IMR-90 (cell line): Measurements from ENCODE around the gene TAS2R8. TPM values are rescaled to one million over a fixed set of nuclear protein-coding genes. Genes with fewer than 3 reads are reported as not detected.

Experiments used
- ATAC-seq: fragments of 200-7000 bp; cut with Tn5 transposase; 2 replicates; pipeline ENCODE4 v1.9.1; 2020; ENCODE audit warnings: low read depth, mild to moderate bottlenecking, moderate library complexity
- BruUV-seq: library from RNA; stranded (reverse); fragments of 400-500 nt; replicated peaks from 2 replicates; lab custom pipeline; 2021; lab: Mats Ljungman, UMichigan
- CTCF ChIA-PET: fragments of 300-600 bp; formaldehyde crosslinking; extraction: SDS; loops from one replicate; lab custom pipeline; 2021; ENCODE audit warnings: antibody characterized with exemption; lab: Yijun Ruan, JAX
- POLR2A ChIA-PET: fragments of 300-600 bp; sonication (Branson Sonifier 250); formaldehyde crosslinking; loops from one replicate; lab custom pipeline; 2022; ENCODE audit warnings: antibody characterized with exemption; ENCODE audit not compliant: unreplicated experiment; lab: Charles Lee
- DNase-seq: peaks from one replicate; pipeline ENCODE4 v3.0.0; 2013
- H2AFZ ChIP-seq: replicated peaks from 2 replicates; pipeline ENCODE3; 2013; ENCODE audit warnings: low read length, mild to moderate bottlenecking; ENCODE audit not compliant: poor library complexity
- H2AK5ac ChIP-seq: 2 replicates; pipeline ENCODE4 v1.6.1; 2013; ENCODE audit warnings: low read depth, low read length, inconsistent platforms
- H2AK9ac ChIP-seq: replicated peaks from 2 replicates; pipeline ENCODE3; 2013; ENCODE audit warnings: mild to moderate bottlenecking, low read depth, low read length, moderate library complexity; ENCODE audit not compliant: poor library complexity
- H2BK120ac ChIP-seq: 2 replicates; pipeline ENCODE4 v1.6.1; 2013; ENCODE audit warnings: low read depth, low read length, inconsistent platforms
- H2BK15ac ChIP-seq: 3 replicates; pipeline ENCODE4 v1.6.1; 2013; ENCODE audit warnings: low read depth, low read length, inconsistent platforms
- H2BK20ac ChIP-seq: 2 replicates; pipeline ENCODE4 v1.6.1; 2013; ENCODE audit warnings: low read depth, mild to moderate bottlenecking, inconsistent platforms, low read length, moderate library complexity
- H2BK5ac ChIP-seq: 2 replicates; pipeline ENCODE4 v1.6.1; 2013; ENCODE audit warnings: mild to moderate bottlenecking, low read depth, low read length, inconsistent platforms; ENCODE audit not compliant: poor library complexity, severe bottlenecking
- H3K14ac ChIP-seq: replicated peaks from 2 replicates; pipeline ENCODE4 v1.6.1; 2013; ENCODE audit warnings: low read depth, low read length, inconsistent platforms
- H3K18ac ChIP-seq: 2 replicates; pipeline ENCODE4 v1.6.1; 2013; ENCODE audit warnings: low read depth, low read length, control low read depth
- H3K23ac ChIP-seq: 2 replicates; pipeline ENCODE4 v1.6.1; 2013; ENCODE audit warnings: low read depth, low read length, inconsistent platforms
- H3K27ac ChIP-seq: 2 replicates; pipeline ENCODE4 v1.5.1; 2013; ENCODE audit warnings: mild to moderate bottlenecking, control low read depth, low read length; ENCODE audit not compliant: insufficient read depth
- H3K27me3 ChIP-seq: 2 replicates; pipeline ENCODE4 v1.6.1; 2013; ENCODE audit warnings: low read length; ENCODE audit not compliant: control insufficient read depth, insufficient read depth
- H3K36me3 ChIP-seq: 2 replicates; pipeline ENCODE4 v1.6.1; 2013; ENCODE audit warnings: low read length, mixed read lengths; ENCODE audit not compliant: control insufficient read depth, insufficient read depth
- H3K4ac ChIP-seq: 2 replicates; pipeline ENCODE4 v1.6.1; 2013; ENCODE audit warnings: low read depth, low read length, inconsistent platforms
- H3K4me1 ChIP-seq: 2 replicates; pipeline ENCODE4 v1.6.1; 2013; ENCODE audit warnings: low read length, mixed read lengths; ENCODE audit not compliant: control insufficient read depth, insufficient read depth
- H3K4me2 ChIP-seq: 2 replicates; pipeline ENCODE4 v1.6.1; 2013; ENCODE audit warnings: low read depth, mild to moderate bottlenecking, control low read depth, low read length, moderate library complexity
- H3K4me3 ChIP-seq: 2 replicates; pipeline ENCODE4 v1.5.1; 2013; ENCODE audit warnings: low read depth, mild to moderate bottlenecking, control low read depth, low read length, moderate library complexity; ENCODE audit not compliant: insufficient read depth
- H3K56ac ChIP-seq: 2 replicates; pipeline ENCODE4 v1.6.1; 2013; ENCODE audit warnings: low read length, inconsistent platforms; ENCODE audit not compliant: insufficient read depth; ENCODE audit errors: extremely low read depth
- H3K79me1 ChIP-seq, 2 experiments: 2 replicates each; pipeline ENCODE4 v1.6.1; 2013; ENCODE audit warnings: low read length in 2 of 2, inconsistent platforms in 1 of 2, low read depth in 1 of 2
- H3K9ac ChIP-seq: 2 replicates; pipeline ENCODE4 v1.6.1; 2013; ENCODE audit warnings: low read depth, low read length, control low read depth
- H3K9me1 ChIP-seq: 2 replicates; pipeline ENCODE4 v1.6.1; 2013; ENCODE audit warnings: low read length, inconsistent platforms; ENCODE audit not compliant: insufficient read depth
- H3K9me3 ChIP-seq: 2 replicates; pipeline ENCODE4 v1.6.1; 2013; ENCODE audit warnings: low read length; ENCODE audit not compliant: control insufficient read depth, insufficient read depth
- H4K20me1 ChIP-seq: 2 replicates; pipeline ENCODE4 v1.6.1; 2013; ENCODE audit warnings: low read length, inconsistent platforms; ENCODE audit not compliant: insufficient read depth
- H4K5ac ChIP-seq: 2 replicates; pipeline ENCODE4 v1.6.1; 2013; ENCODE audit warnings: mild to moderate bottlenecking, low read depth, low read length, control low read depth
- H4K8ac ChIP-seq, 2 experiments: 2 replicates each; pipeline ENCODE4 v1.6.1; 2013; ENCODE audit warnings: low read depth in 2 of 2, low read length in 2 of 2, control low read depth in 1 of 2, inconsistent platforms in 1 of 2
- H4K91ac ChIP-seq: 2 replicates; pipeline ENCODE4 v1.6.1; 2013; ENCODE audit warnings: low read depth, low read length, inconsistent platforms; ENCODE audit not compliant: insufficient read depth
- BHLHE40 ChIP-seq: fragments of 150-350 bp; IDR thresholded peaks from 2 replicates; pipeline ENCODE4 v1.6.1; 2016; ENCODE audit warnings: mild to moderate bottlenecking, low read depth, low read length
- CEBPB ChIP-seq: IDR thresholded peaks from 2 replicates; pipeline ENCODE4 v1.6.1; 2012; ENCODE audit warnings: low read depth, low read length, improper control_type of control experiment
- CHD1 ChIP-seq: IDR thresholded peaks from 2 replicates; pipeline ENCODE4 v1.6.1; 2012; ENCODE audit warnings: low read depth, low read length, improper control_type of control experiment
- CTCF ChIP-seq: conservative IDR thresholded peaks from 2 replicates; pipeline ENCODE4 v1.5.1; 2012; ENCODE audit warnings: mild to moderate bottlenecking, low read depth, low read length, improper control_type of control experiment
- ELK1 ChIP-seq: fragments of 150-350 bp; IDR thresholded peaks from 2 replicates; pipeline ENCODE4 v1.6.1; 2016; ENCODE audit warnings: low read depth, mild to moderate bottlenecking, low read length, moderate library complexity, borderline replicate concordance
- FOS ChIP-seq: fragments of 150-350 bp; IDR thresholded peaks from 2 replicates; pipeline ENCODE4 v1.6.1; 2016; ENCODE audit warnings: low read depth, low read length
- MAFK ChIP-seq: IDR thresholded peaks from 2 replicates; pipeline ENCODE4 v1.6.1; 2012; ENCODE audit warnings: low read depth, low read length, improper control_type of control experiment
- MAZ ChIP-seq: IDR thresholded peaks from 2 replicates; pipeline ENCODE4 v1.6.1; 2012; ENCODE audit warnings: low read depth, mild to moderate bottlenecking, low read length, improper control_type of control experiment, moderate library complexity, borderline replicate concordance
- MXI1 ChIP-seq: IDR thresholded peaks from 2 replicates; pipeline ENCODE4 v1.6.1; 2012; ENCODE audit warnings: low read depth, mild to moderate bottlenecking, low read length, moderate library complexity, borderline replicate concordance
- NFE2L2 ChIP-seq: fragments of 150-350 bp; IDR thresholded peaks from 2 replicates; pipeline ENCODE4 v1.6.1; 2016; ENCODE audit warnings: low read depth, mild to moderate bottlenecking, low read length
- POLR2A ChIP-seq: IDR thresholded peaks from 2 replicates; pipeline ENCODE4 v1.6.1; 2012; ENCODE audit warnings: mild to moderate bottlenecking, low read depth, low read length
- RAD21 ChIP-seq: IDR thresholded peaks from 2 replicates; pipeline ENCODE4 v1.6.1; 2012; ENCODE audit warnings: low read length, improper control_type of control experiment
- RCOR1 ChIP-seq: IDR thresholded peaks from 2 replicates; pipeline ENCODE4 v1.6.1; 2012; ENCODE audit warnings: mild to moderate bottlenecking, low read length, improper control_type of control experiment; ENCODE audit not compliant: insufficient replicate concordance
- RFX5 ChIP-seq: IDR thresholded peaks from 2 replicates; pipeline ENCODE4 v1.8.0; 2012; ENCODE audit warnings: low read depth, mild to moderate bottlenecking, low read length, moderate library complexity
- SMC3 ChIP-seq: fragments of 150-350 bp; IDR thresholded peaks from 2 replicates; pipeline ENCODE4 v1.6.1; 2016; ENCODE audit warnings: low read depth, mild to moderate bottlenecking, antibody characterized with exemption, low read length, moderate library complexity
- USF2 ChIP-seq: fragments of 150-350 bp; IDR thresholded peaks from 2 replicates; pipeline ENCODE4 v1.6.1; 2017; ENCODE audit warnings: mild to moderate bottlenecking, antibody characterized with exemption, low read length, low read depth
- WGBS, 2 experiments: methylation state at CpG; one replicate each; pipeline versions ENCODE4 v1.1.5 to v1.1.7; 2013; ENCODE audit warnings: missing lambda C conversion rate in 2 of 2; ENCODE audit not compliant: insufficient read length in 1 of 2; ENCODE audit errors: extremely low coverage in 2 of 2; 5-methylcytosine and 5-hydroxymethylcytosine counted together
- dilution Hi-C: fragments of 300-500 bp; cut with HindIII; formaldehyde crosslinking; loops from one replicate; pipeline ENCODE4 v1.14.3; 2018; ENCODE audit warnings: low sequenced_read_pairs; ENCODE audit not compliant: unreplicated experiment
- in situ Hi-C: fragments of 300-500 bp; cut with MboI; formaldehyde crosslinking; loops from 3 replicates; pipeline ENCODE4 v1.14.3; 2019; ENCODE audit warnings: low sequenced_read_pairs, inconsistent platforms, mixed read lengths
- intact Hi-C: fragments of 100-400 bp; cut with micrococcal nuclease; formaldehyde crosslinking; loops from 2 replicates; pipeline ENCODE4 v1.10.0; 2022
- polyA plus RNA-seq, 3 experiments: library from polyadenylated mRNA; depleted of rRNA; stranded (reverse); fragments of >200 nt; gene quantifications; 2 replicates each; pipeline ENCODE4 v1.2.3, GENCODE V29; 2012; ENCODE audit warnings: low replicate concordance in 1 of 3
- total RNA-seq: library from RNA; depleted of rRNA; stranded (reverse); fragments of >200 nt; gene quantifications from 2 replicates; pipeline ENCODE4 v1.2.3, GENCODE V29; 2012

TAS2R8 gene
- total and polyA plus RNA-seq, 2 of the 4 experiments (the other 2 are of a cell fraction) = not detected

- intact Hi-C loops = no loop called here
- Histone ChIP-seq H2BK20ac (no peak overlapping the region), H3K27me3 (no peaks in the 10 kb centered on the region), H3K9me3 (no peaks in the 10 kb centered on the region), H3K18ac (no peak overlapping the region), H3K4me1 (no peaks in the 10 kb centered on the region), H3K4ac (no peak overlapping the region), H2BK15ac (no peak overlapping the region), H3K14ac (no peak overlapping the region), H2AK9ac (no peak overlapping the region), H3K27ac (no peak overlapping the region), H3K9ac (no peak overlapping the region), H3K56ac (no peak overlapping the region), H2AK5ac (no peak overlapping the region), H4K8ac (no peak overlapping the region), H3K23ac (no peak overlapping the region), H3K4me2 (no peak overlapping the region), H3K36me3 (no peaks in the 10 kb centered on the region), H3K79me1 (no peaks in the 10 kb centered on the region), H2BK5ac (no peak overlapping the region), H4K5ac (no peak overlapping the region), H4K20me1 (no peaks in the 10 kb centered on the region), H3K4me3 (no peak overlapping the region), H3K9me1 (no peaks in the 10 kb centered on the region), H2AFZ (no peak overlapping the region), H2BK120ac (no peak overlapping the region), H4K91ac (no peak overlapping the region)
- ChIA-PET POLR2A (no interaction called here), CTCF (no interaction called here)
- 100% methylated on average over 1 of the region's 2 CpGs; no CpG with 5 or more reads in 1 of the 2 experiments for WGBS, 2 experiments
- in situ Hi-C loops = no loop called here
- no peak for DNase-seq
- TF ChIP-seq BHLHE40 (no peak), FOS (no peak), RCOR1 (no peak), CHD1 (no peak), USF2 (no peak), ELK1 (no peak), NFE2L2 (no peak), CEBPB (no peak), SMC3 (no peak), CTCF (no peak), MAZ (no peak), RAD21 (no peak), POLR2A (no peak), MXI1 (no peak), RFX5 (no peak), MAFK (no peak)
- dilution Hi-C loops = no loop called here
- no TSS peak for BruUV-seq
- no peak for ATAC-seq
Measured at GRCh38 chr12:10842862-10843261, 35.8 kb upstream of the TAS2R8 start.
